ENCODE data around the gene WDR86.

The WDR86 gene

DNA sequence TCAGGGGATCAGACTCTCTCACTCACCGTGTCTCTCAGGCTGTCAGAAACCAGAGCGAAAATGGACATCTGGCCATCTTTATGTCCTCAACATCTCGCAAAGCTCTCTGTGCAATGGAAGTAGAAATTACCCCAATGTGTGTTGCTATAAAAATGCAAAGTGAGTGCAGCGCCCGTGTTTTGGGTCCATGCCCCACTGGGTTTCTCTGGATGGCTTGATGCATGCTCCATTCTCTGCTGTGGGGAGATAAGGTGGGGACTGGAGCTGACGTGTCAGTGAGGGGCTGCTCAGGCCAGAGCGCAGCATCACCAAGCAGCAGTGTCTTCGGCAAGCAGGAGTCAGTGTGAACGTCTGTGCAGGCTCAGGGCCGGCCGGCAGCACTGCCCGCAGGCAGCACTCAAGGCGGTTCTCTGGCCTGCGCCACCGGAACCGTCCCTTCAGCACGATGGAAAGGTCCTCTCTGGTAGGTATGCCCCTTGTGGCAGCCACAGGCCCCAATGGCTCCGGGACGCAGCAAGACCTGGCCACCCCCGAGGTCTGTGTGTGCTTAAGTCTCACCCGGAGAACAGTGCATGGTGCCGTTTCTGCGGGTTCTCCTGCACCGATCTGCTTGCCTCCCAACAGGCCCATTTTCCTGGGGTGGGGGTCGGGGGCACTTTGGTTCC, 30.2 kb downstream of the WDR86 start:
- DNase-seq (no peak), ATAC-seq (no peak)
- Mint-ChIP-seq H3K36me3 (ENCODE audit: low read depth) (peaks cover 7% of the 10 kb centered on the region), H3K4me3 (no peak overlapping the region), H3K9me3 (no peaks in the 10 kb centered on the region), H3K27me3 (peaks cover 19% of the 10 kb centered on the region), H3K27ac (peak overlapping the region; percentile 29), H3K4me1 (peaks cover 10% of the 10 kb centered on the region)

GRCh38 chr7:151379193-151379520, 30.7 kb downstream of the WDR86 start:
- H3K27ac Mint-ChIP-seq: no peak overlapping the region
- H3K9me3 Mint-ChIP-seq: no peaks in the 10 kb centered on the region
- H3K36me3 Mint-ChIP-seq (ENCODE audit: low read depth): peaks cover 7% of the 10 kb centered on the region
- peaks cover 15% of the 10 kb centered on the region for H3K27me3 Mint-ChIP-seq
- DNase-seq: no peak
- ATAC-seq: no peak
- peaks cover 10% of the 10 kb centered on the region for H3K4me1 Mint-ChIP-seq
- H3K4me3 Mint-ChIP-seq: no peak overlapping the region

- DNase-seq (no peak), ATAC-seq (no peak)
- H3K27ac Mint-ChIP-seq: no peak overlapping the region
- H3K9me3 Mint-ChIP-seq: no peaks in the 10 kb centered on the region
- H3K27me3 Mint-ChIP-seq: peaks cover 12% of the 10 kb centered on the region
- H3K36me3 Mint-ChIP-seq (ENCODE audit: low read depth): peaks cover 7% of the 10 kb centered on the region
- no peak overlapping the region for H3K4me3 Mint-ChIP-seq
- peaks cover 10% of the 10 kb centered on the region for H3K4me1 Mint-ChIP-seq
Observed at GRCh38 chr7:151378496-151379192, 31.2 kb downstream of the WDR86 start.

GRCh38 chr7:151378011-151378410, 31.8 kb downstream of the WDR86 start:
- Mint-ChIP-seq H3K27ac (no peak overlapping the region), H3K9me3 (no peaks in the 10 kb centered on the region), H3K4me1 (peaks cover 10% of the 10 kb centered on the region), H3K4me3 (no peak overlapping the region), H3K36me3 (ENCODE audit: low read depth) (peaks cover 7% of the 10 kb centered on the region), H3K27me3 (peaks cover 9% of the 10 kb centered on the region)
- ATAC-seq (no peak), DNase-seq (no peak)

GRCh38 chr7:151377406-151377805, 32.4 kb downstream of the WDR86 start:
- H3K27ac Mint-ChIP-seq: no peak overlapping the region
- DNase-seq (no peak), ATAC-seq (no peak)
- peaks cover 8% of the 10 kb centered on the region for H3K4me1 Mint-ChIP-seq
- H3K27me3 Mint-ChIP-seq: peaks cover 4% of the 10 kb centered on the region
- peaks cover 7% of the 10 kb centered on the region for H3K36me3 Mint-ChIP-seq (ENCODE audit: low read depth)
- H3K9me3 Mint-ChIP-seq: no peaks in the 10 kb centered on the region
- no peak overlapping the region for H3K4me3 Mint-ChIP-seq

DNA sequence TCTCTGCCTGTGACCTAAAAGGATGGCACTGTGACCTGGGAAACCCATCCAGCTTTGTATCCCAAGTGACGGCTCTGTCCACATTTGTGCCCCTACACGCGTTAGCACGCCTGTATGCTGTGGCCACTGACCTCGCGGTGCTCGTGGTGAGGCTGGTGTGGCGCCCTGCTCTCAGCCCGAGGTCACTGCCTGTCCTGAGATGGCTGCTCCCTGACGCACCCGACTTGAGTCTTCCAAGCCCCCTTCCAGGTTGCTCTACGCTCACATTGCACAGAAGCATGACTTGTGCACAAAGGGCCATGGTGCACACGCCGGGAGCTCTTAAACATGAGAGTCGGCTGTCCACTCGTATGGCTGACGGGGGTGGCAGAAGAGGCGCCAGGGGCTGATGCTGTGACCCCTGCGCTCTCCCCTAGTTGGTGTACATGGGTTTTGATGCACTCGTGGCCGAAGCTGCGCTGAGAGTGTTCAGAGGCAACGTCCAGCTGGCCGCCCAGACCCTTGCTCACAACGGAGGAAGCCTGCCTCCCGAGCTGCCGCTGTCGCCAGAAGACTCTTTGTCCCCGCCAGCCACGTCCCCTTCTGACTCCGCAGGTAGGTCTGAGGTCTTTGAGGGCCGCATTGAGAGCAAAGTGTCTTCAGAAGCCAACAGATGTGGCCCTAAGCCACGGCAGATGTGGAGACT, 33.5 kb downstream of the WDR86 start:
- Mint-ChIP-seq H3K9me3 (no peaks in the 10 kb centered on the region), H3K4me1 (peaks cover 4% of the 10 kb centered on the region), H3K4me3 (no peak overlapping the region), H3K27me3 (no peaks in the 10 kb centered on the region), H3K27ac (no peak overlapping the region), H3K36me3 (ENCODE audit: low read depth) (peaks cover 7% of the 10 kb centered on the region)
- DNase-seq (no peak), ATAC-seq (no peak)

DNA sequence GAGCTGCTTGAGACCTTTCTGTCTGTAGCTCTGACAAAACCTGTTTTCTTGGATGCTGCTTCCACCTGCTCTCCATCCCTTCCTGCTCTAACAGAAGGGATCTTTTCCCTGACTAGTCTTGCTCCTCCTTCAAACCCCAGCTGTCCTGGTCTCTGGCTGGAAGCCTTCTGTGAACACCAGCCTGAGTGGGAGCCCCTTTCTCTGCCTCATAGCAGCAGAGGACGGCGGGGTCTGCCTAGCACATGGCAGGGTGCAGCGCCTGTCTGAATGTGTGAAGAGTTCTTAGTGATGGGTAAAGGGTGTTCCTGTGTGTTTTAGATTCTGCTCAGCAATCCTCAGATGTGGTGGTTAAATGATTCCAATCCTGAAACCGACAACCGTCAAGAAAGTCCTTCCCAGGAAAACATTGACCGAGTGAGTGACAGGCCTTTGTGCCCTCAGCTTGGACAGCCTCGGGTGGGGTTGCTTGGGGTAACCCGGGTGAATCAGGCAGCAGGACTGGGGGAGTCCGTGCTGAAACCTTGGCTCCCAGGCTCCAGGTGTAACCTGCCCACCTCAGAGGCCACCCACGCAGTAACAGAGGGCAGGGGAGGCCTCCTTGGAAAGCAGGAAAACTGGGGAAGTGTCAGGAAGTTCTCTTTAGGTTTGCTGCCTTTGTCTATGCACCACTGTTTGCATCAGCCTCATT, 34.2 kb downstream of the WDR86 start:
- Mint-ChIP-seq H3K36me3 (ENCODE audit: low read depth) (peaks cover 9% of the 10 kb centered on the region), H3K9me3 (no peaks in the 10 kb centered on the region), H3K27me3 (no peaks in the 10 kb centered on the region), H3K27ac (no peak overlapping the region), H3K4me3 (no peak overlapping the region), H3K4me1 (peaks cover under 1% of the 10 kb centered on the region)
- DNase-seq (no peak), ATAC-seq (no peak)

GRCh38 chr7:151374726-151375125, 35.1 kb downstream of the WDR86 start:
- no peak for ATAC-seq
- Mint-ChIP-seq H3K4me1 (no peaks in the 10 kb centered on the region), H3K4me3 (no peak overlapping the region), H3K27ac (no peak overlapping the region), H3K36me3 (ENCODE audit: low read depth) (peaks cover 13% of the 10 kb centered on the region), H3K27me3 (no peaks in the 10 kb centered on the region), H3K9me3 (no peaks in the 10 kb centered on the region)
- DNase-seq: no peak

DNA sequence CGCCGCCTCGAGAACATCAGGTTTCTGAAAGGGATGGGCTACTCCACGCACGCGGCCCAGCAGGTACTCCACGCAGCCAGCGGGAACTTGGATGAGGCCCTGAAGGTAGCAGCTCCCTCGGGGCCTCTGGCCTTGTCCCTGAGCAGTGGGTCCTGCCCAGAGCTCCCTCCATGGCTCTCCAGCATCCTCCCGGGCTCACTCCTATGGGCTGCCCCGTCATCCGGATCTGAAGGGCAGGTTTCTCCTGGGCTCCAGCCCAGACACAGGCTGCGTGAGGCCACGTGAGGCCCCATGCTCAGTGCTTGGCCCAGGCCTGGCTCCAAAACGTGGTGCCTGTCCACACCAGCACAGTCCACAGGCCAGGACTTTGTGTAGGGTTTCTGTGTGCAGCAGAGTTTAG, 35.7 kb downstream of the WDR86 start:
- H3K4me3 Mint-ChIP-seq: no peak overlapping the region
- ATAC-seq (no peak), DNase-seq (no peak)
- H3K4me1 Mint-ChIP-seq: no peaks in the 10 kb centered on the region
- H3K36me3 Mint-ChIP-seq (ENCODE audit: low read depth): peaks cover 16% of the 10 kb centered on the region
- no peak overlapping the region for H3K27ac Mint-ChIP-seq
- H3K9me3 Mint-ChIP-seq: no peaks in the 10 kb centered on the region
- H3K27me3 Mint-ChIP-seq: no peaks in the 10 kb centered on the region

DNA sequence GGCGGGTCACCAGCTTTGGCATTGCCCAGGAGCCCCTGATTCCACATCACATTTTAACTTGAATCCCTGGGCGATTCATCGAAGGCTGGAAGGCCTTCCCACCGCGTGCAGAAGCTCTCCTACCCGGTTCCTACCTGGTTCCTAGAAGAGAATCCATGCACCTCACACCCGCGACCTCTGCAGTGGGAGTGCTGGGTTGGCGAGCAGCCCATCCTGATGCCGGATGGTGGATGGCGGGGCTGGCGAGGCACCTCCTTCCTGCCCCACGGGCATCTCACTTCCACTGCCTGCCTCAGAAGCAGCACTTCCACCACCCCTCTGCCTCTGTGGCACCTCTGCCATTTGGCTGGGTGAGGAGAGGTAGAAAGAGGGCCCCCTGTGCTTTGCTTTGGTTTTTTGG, 36.2 kb downstream of the WDR86 start:
- H3K27ac Mint-ChIP-seq: no peak overlapping the region
- no peaks in the 10 kb centered on the region for H3K27me3 Mint-ChIP-seq
- no peak overlapping the region for H3K4me3 Mint-ChIP-seq
- no peaks in the 10 kb centered on the region for H3K9me3 Mint-ChIP-seq
- DNase-seq: no peak
- ATAC-seq: no peak
- H3K4me1 Mint-ChIP-seq: peaks cover under 1% of the 10 kb centered on the region
- H3K36me3 Mint-ChIP-seq (ENCODE audit: low read depth): peaks cover 19% of the 10 kb centered on the region

DNA sequence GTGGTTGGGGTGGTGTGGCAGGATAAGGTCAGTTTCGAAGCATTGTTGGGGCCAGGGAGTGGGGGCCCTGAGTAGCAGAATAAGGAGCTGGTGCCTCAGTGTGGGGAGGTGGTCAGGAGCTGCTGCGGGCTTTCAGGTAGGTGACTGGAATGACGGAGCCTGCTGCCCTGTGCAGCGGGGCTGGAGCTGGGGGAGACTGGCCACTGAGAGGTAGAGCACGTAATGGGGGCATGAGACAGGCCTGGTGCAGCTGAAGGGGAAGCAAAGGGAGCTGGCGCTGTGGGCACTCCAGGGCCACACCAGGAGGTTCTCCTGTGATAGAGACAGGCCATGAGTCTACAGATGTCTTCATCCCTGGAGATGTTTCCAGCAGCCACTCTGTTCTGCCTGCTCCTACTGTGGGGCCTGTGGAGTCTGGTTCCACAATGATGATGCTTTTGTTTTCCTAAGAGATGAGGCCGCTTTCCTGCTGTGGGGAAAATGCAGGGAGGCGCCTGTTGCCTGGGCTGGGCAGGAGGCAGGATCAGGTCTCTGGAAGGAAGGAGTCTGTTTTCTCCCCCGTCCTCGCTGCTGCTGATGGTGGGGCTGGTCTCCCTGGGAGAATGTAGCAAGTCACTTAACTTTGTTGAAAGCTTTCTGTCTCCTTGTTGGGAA, 37.1 kb downstream of the WDR86 start:
- Mint-ChIP-seq H3K4me1 (peaks cover 7% of the 10 kb centered on the region), H3K36me3 (ENCODE audit: low read depth) (peaks cover 20% of the 10 kb centered on the region), H3K27me3 (no peaks in the 10 kb centered on the region), H3K27ac (no peak overlapping the region), H3K9me3 (no peaks in the 10 kb centered on the region), H3K4me3 (no peak overlapping the region)
- DNase-seq: no peak
- ATAC-seq: no peak

- no peak for ATAC-seq
- Mint-ChIP-seq H3K27ac (no peak overlapping the region), H3K36me3 (ENCODE audit: low read depth) (peaks cover 20% of the 10 kb centered on the region), H3K4me1 (peaks cover 7% of the 10 kb centered on the region), H3K9me3 (no peaks in the 10 kb centered on the region), H3K4me3 (no peak overlapping the region), H3K27me3 (no peaks in the 10 kb centered on the region)
- DNase-seq: no peak
Observed at GRCh38 chr7:151371266-151371665, 38.6 kb downstream of the WDR86 start.

- ATAC-seq (peak; percentile 99), DNase-seq (peak; percentile 81)
- Mint-ChIP-seq H3K9me3 (no peaks in the 10 kb centered on the region), H3K4me3 (no peak overlapping the region), H3K4me1 (peaks cover 7% of the 10 kb centered on the region), H3K36me3 (ENCODE audit: low read depth) (peaks cover 21% of the 10 kb centered on the region), H3K27ac (no peak overlapping the region), H3K27me3 (no peaks in the 10 kb centered on the region)
Observed at GRCh38 chr7:151368136-151368571, 41.7 kb downstream of the WDR86 start.

- Mint-ChIP-seq H3K4me3 (no peak overlapping the region), H3K9me3 (no peaks in the 10 kb centered on the region), H3K27me3 (no peaks in the 10 kb centered on the region), H3K36me3 (ENCODE audit: low read depth) (peaks cover 29% of the 10 kb centered on the region), H3K27ac (no peak overlapping the region), H3K4me1 (peaks cover 7% of the 10 kb centered on the region)
- DNase-seq: no peak
- no peak for ATAC-seq
Observed at GRCh38 chr7:151367284-151367683, 42.6 kb downstream of the WDR86 start.

All from activated naive CD8-positive, alpha-beta T cell treated with anti-CD3 and anti-CD28 coated beads, Interleukin-2, amount 50 U/mL, for 24 hours (primary cell).